ENCODE measurements around the gene RNF7.

RNF7 gene

GRCh38 chr3:141769221-141769894 is 31.3 kb downstream of the RNF7 start:
- Histone ChIP-seq H3K4me3 (ENCODE audit: low read length) (no peak overlapping the region), H3K79me2 (ENCODE audit: control insufficient read depth, low read length) (no peaks in the 10 kb centered on the region), H3K4me1 (ENCODE audit: control insufficient read depth, low read length) (no peaks in the 10 kb centered on the region), H3K27me3 (ENCODE audit: control insufficient read depth, low read length) (peaks cover 4% of the 10 kb centered on the region; the same call in 1 of the 2 replicates), H3K4me2 (ENCODE audit: low read length) (no peak overlapping the region), H3K9me2 (replicated peaks; ENCODE audit: control insufficient read depth, low read length) (no peaks in the 10 kb centered on the region), H4K20me1 (ENCODE audit: control insufficient read depth, insufficient read depth, low read depth, low read length) (no peaks in the 10 kb centered on the region), H3K9me3 (ENCODE audit: control insufficient read depth, insufficient read depth, low read length) (no peaks in the 10 kb centered on the region), H3K27ac (ENCODE audit: low read depth, low read length) (no peak overlapping the region), H3F3A (ENCODE audit: control insufficient read depth, insufficient read depth) (no peaks in the 10 kb centered on the region), H3K36me3 (ENCODE audit: control insufficient read depth, low read length) (no peaks in the 10 kb centered on the region)
- TF ChIP-seq EZH2phosphoT487 (IDR thresholded peaks at IDR 0.05; ENCODE audit: borderline replicate concordance, low read length) (no peak), CTCF (IDR thresholded peaks at IDR 0.05; ENCODE audit: low read depth, low read length, poor library complexity, severe bottlenecking) (no peak)

DNA sequence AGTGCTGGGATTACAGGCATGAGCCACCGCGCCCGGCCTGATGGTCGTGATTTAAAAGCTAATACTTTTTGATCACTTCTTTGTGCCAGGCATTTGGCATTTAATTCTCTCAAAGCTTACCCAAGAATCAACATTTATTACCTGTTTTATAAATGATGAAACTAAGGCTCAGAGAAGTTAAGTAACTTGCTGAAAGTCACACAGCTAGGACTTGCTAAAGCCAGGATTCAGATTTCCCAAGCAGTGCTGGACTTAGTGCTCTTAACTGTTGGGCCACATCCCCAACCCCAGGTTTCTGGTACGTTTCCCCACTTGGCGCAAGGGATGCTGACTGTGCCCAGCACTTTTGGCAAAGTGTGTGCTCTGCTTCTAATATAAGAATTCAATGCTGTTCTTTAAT is 35.6 kb downstream of the RNF7 start:
- no peaks in the 10 kb centered on the region for H4K20me1 ChIP-seq (ENCODE audit: control insufficient read depth, insufficient read depth, low read depth, low read length)
- no peak overlapping the region for H3K4me3 ChIP-seq (ENCODE audit: low read length)
- TF ChIP-seq CTCF (IDR thresholded peaks at IDR 0.05; ENCODE audit: low read depth, low read length, poor library complexity, severe bottlenecking), result no peak
- no peak for TF ChIP-seq EZH2phosphoT487 (IDR thresholded peaks at IDR 0.05; ENCODE audit: borderline replicate concordance, low read length)
- no peak overlapping the region for H3K4me2 ChIP-seq (ENCODE audit: low read length)
- H3K4me1 ChIP-seq (ENCODE audit: control insufficient read depth, low read length), result no peaks in the 10 kb centered on the region
- H3F3A ChIP-seq (ENCODE audit: control insufficient read depth, insufficient read depth), result no peaks in the 10 kb centered on the region
- no peaks in the 10 kb centered on the region for H3K79me2 ChIP-seq (ENCODE audit: control insufficient read depth, low read length)
- H3K9me2 ChIP-seq (replicated peaks; ENCODE audit: control insufficient read depth, low read length), result no peaks in the 10 kb centered on the region
- peaks cover 4% of the 10 kb centered on the region; the same call in 1 of the 2 replicates for H3K27me3 ChIP-seq (ENCODE audit: control insufficient read depth, low read length)
- H3K9me3 ChIP-seq (ENCODE audit: control insufficient read depth, insufficient read depth, low read length), result no peaks in the 10 kb centered on the region
- no peak overlapping the region for H3K27ac ChIP-seq (ENCODE audit: low read depth, low read length)
- H3K36me3 ChIP-seq (ENCODE audit: control insufficient read depth, low read length), result no peaks in the 10 kb centered on the region

DNA sequence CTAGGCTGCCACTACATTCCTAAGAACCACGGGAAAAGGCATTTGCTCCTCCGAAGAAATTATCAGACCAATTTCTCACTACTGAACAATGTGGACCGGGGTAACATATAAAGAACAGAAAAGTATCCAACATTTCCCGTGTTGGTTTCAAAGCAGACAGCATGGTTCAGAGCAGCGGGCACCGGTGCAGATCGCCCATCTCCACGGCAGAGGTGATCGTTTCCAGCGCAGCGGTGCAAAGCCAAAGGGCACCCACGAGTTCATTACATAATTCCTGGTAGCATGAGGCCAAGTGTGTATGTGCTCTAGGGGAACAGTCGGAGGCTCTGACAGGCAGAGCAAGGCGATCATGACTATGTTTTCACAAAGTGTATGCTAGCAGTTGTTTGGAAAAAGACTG is 38.3 kb downstream of the RNF7 start:
- Histone ChIP-seq H3K36me3 (ENCODE audit: control insufficient read depth, low read length) (no peaks in the 10 kb centered on the region), H3K4me1 (ENCODE audit: control insufficient read depth, low read length) (no peaks in the 10 kb centered on the region), H3K9me3 (ENCODE audit: control insufficient read depth, insufficient read depth, low read length) (no peaks in the 10 kb centered on the region), H3K79me2 (ENCODE audit: control insufficient read depth, low read length) (no peaks in the 10 kb centered on the region), H3K4me3 (ENCODE audit: low read length) (no peak overlapping the region), H3K27me3 (ENCODE audit: control insufficient read depth, low read length) (no peaks in the 10 kb centered on the region), H3K27ac (ENCODE audit: low read depth, low read length) (no peak overlapping the region), H3F3A (ENCODE audit: control insufficient read depth, insufficient read depth) (no peaks in the 10 kb centered on the region), H3K4me2 (ENCODE audit: low read length) (no peak overlapping the region), H4K20me1 (ENCODE audit: control insufficient read depth, insufficient read depth, low read depth, low read length) (no peaks in the 10 kb centered on the region), H3K9me2 (replicated peaks; ENCODE audit: control insufficient read depth, low read length) (no peaks in the 10 kb centered on the region)
- TF ChIP-seq EZH2phosphoT487 (IDR thresholded peaks at IDR 0.05; ENCODE audit: borderline replicate concordance, low read length) (no peak), CTCF (IDR thresholded peaks at IDR 0.05; ENCODE audit: low read depth, low read length, poor library complexity, severe bottlenecking) (no peak)
